GM12801 (cell line): ENCODE measurements around the gene NEURL1B.

Experiments
- TF ChIP-seq, protein P1 (sequence below): IDR thresholded peaks from one replicate; pipeline ENCODE4 v1.5.1; 2011; ENCODE audit warnings: control low read depth; ENCODE audit not compliant: insufficient read length; ENCODE audit errors: extremely low read depth

Gene NEURL1B

DNA sequence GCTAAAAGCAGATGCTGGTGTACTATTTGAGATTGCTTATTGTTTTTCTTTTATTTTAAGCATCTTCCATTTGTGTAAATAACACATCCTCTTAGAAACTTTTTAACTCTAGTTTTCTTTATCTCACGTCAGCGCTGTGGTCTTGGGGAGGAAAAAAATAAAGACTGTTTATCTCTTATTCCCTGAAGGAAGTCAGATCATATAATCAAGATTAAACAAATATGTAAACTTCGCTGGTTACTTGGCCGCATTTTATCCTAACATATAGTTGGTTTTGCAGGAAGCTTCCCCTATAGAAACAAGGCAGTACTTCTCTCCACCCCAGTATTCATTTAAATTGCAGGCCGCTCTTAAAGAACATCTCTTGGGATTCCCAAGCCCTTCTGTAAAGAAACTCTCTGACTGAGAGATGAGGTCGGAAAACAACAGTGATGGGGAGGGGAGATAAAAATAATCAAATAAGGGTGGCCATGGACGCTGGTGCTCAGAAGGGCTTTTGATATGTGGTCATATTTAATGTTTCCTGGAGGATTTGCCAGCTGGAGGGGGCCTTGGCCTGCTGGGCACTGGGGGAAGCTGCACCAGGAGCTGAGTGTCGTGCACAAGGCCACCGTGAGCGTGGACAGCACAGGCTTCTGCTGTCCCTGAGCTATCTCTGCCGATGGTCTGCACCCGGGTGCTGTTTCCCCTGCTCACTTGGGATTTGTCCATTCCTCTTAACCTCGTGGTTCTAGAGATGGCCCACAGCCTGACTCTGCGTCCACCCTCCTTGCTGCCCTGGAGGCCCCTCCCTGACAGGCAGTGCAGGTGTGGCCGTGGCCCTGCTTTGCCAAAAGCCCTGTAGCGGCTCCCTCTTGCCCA is 23.8 kb downstream of the NEURL1B start:
- TF ChIP-seq, protein P1, sequence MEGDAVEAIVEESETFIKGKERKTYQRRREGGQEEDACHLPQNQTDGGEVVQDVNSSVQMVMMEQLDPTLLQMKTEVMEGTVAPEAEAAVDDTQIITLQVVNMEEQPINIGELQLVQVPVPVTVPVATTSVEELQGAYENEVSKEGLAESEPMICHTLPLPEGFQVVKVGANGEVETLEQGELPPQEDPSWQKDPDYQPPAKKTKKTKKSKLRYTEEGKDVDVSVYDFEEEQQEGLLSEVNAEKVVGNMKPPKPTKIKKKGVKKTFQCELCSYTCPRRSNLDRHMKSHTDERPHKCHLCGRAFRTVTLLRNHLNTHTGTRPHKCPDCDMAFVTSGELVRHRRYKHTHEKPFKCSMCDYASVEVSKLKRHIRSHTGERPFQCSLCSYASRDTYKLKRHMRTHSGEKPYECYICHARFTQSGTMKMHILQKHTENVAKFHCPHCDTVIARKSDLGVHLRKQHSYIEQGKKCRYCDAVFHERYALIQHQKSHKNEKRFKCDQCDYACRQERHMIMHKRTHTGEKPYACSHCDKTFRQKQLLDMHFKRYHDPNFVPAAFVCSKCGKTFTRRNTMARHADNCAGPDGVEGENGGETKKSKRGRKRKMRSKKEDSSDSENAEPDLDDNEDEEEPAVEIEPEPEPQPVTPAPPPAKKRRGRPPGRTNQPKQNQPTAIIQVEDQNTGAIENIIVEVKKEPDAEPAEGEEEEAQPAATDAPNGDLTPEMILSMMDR: no peak

DNA sequence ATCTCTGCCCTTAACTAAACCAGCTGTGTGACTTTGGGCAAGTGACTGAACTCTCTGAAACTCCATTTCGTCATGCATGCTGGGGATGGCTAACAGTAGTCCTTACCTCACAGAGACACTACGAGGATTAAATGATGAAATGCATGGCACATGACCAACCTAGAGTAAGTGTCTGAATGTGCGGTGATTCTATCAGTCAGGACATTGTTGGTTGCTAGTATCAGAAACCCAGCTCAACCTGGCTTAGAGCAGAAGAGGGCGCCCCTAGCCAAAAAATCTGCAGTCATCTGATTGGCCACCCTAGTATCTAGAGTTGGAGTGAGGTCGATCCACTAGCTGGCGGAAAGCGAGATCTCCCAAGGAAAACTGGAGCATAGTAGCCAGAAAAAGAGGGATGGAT is 25.2 kb downstream of the NEURL1B start:
- TF ChIP-seq, protein P1: no peak

DNA sequence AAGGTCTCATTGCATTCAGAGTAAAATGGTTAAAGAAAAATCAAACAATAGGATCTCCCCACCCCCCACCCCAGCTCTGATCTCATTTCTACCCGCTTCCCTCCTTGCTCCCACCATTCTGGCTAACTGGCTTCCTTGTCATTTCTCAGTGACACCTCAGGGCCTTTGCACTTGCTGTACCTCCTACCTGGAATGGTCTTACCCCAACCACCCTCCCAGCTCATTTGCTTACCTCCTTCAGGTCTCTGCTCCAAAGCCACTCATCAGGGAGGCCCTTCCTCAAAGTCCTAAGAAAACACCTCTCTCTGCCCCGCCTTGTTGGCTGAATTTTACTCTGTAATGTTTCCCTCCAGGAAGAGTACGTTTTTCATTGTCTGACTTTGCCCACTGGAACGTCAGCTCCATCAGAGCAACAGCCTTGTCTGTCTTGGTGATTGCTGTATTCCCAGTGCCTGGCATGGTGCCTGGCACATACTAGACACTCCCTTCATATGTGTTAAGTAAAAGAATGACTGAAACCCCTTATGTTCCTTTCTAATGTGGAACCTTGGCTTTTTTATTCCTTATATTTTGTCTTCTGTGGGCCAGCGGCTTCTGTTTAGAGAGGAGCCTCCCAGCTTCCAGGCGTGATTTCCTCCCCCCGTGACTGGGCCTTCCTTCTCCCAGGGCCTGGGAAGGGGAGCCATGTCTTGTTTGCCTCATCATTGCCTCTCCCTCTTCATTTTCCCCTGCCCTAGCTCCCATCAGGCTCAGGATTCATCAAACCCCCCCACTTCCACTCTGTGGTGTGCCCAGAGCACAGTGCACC is 26.9 kb downstream of the NEURL1B start:
- TF ChIP-seq, protein P1: no peak

DNA sequence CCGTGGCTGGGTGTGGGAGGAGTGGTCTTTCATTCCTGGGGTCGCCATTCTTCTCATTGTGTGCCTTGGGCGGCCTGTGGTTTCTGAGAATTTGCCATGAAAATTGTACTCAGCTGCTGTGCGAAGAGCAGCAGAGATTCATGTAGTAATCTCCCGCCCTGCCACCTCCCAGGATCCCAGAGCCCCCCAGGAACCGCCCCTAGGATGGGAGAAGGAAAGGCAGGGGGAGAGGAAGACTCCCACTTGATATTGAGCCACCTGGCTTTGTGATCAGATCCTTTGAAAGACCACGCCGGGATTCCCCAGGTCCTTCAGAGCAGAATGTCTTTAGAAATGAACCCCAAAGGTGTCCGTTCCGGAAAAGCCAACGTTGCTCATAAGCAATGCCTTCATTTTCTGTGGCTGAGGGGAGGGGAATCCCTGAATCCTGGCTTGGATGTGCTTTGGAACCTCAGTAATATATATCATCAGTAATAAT is 27.6 kb downstream of the NEURL1B start:
- TF ChIP-seq, protein P1: no peak

DNA sequence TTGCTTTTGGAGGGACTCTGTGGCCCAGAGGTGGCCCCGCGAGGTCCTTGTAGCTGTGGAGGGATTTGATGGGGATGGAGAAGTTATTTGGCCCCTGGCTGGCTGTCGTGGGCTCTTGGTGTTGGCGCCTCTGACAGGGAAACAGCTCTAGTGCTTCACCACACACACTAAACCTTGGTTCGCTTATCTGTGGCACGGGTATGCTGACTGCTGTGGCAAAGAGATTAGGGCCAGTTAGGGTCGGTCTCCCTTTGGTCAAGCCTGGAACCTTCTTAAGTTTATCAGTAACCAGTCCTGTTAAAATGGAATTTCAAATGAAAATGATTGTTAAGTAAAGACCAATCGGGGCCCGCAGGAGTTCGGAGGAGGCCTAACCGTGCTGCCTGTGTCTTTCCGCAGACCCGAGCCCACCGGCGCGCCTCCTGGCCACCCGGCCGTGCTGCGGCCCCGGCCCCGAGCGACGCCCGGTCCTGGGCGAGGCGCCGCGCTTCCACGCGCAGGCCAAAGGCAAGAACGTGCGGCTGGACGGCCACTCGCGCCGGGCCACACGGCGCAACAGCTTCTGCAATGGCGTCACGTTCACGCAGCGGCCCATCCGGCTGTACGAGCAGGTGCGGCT is 28.4 kb downstream of the NEURL1B start:
- TF ChIP-seq, protein P1: no peak

DNA sequence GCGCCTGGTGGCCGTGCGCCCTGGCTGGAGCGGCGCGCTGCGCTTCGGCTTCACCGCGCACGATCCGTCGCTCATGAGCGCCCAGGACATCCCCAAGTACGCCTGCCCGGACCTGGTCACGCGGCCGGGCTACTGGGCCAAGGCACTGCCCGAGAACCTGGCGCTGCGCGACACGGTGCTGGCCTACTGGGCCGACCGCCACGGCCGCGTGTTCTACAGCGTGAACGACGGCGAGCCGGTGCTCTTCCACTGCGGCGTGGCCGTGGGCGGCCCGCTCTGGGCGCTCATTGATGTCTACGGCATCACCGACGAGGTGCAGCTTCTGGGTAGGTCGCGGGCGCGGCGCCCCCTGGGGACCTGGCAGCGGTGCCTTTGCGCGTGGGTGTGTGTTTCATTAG is 28.9 kb downstream of the NEURL1B start:
- TF ChIP-seq, protein P1: no peak

DNA sequence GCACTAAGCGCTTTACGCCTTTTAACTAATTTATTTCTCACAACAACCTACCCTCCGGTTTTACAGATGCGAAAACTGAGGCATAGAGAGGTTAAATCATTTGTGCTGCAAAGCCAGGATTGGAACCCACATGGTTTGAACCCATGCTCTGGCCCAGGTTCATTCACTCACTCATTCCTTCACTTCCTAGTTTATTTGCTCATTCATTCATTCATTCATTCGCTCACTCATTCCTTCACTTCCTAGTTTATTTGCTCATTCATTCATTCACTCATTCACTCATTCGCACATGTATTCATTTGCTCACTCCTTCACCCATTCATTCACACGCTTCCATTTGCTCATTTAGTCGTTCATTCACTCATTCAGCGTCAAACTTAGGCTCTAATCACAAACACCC is 29.4 kb downstream of the NEURL1B start:
- TF ChIP-seq, protein P1: no peak
